Measurements from ENCODE around the gene POLR1D. TPM values are rescaled to one million over a fixed set of nuclear protein-coding genes. Genes with fewer than 3 reads are reported as not detected.

The POLR1D gene
- total and polyA plus RNA-seq, 5 donors, result 58.2 to 92.3 (median 76.0) TPM

DNA sequence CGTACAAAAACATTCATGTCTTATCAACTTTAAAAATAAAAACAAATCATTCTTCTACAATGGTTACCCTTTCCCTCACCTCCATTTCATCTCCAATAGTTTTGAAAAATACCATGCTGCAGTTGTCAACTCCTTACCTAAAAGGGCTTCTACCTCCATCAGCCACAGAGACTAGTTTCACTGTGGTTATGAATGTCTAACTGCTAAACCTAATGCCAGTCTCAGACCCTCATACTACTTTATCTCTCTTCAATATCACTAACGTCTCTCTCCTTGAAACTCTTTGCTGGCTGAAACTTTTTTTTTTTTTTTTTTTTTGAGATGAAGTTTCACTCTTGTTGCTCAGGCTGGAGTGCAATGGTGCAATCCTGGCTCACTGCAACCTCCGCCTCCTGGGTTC, 28.4 kb upstream of the POLR1D start:
- Histone ChIP-seq H3K27me3 (ENCODE audit: control insufficient read depth, insufficient read depth) (no peaks in the 10 kb centered on the region), H3K9me3 (ENCODE audit: control insufficient read depth, low read length) (no peaks in the 10 kb centered on the region), H3K4me3 (ENCODE audit: low read length) (no peak overlapping the region), H3K27ac (ENCODE audit: low read length) (no peak overlapping the region), H3K4me1 (ENCODE audit: control insufficient read depth, insufficient read depth, low read length) (peaks cover 5% of the 10 kb centered on the region)
- intact Hi-C loops (cut with DNase I), result no loop called here
- no peak for ATAC-seq
- 59% methylated on average over 3 of the region's 3 CpGs for WGBS
- DNase-seq, result no peak

DNA sequence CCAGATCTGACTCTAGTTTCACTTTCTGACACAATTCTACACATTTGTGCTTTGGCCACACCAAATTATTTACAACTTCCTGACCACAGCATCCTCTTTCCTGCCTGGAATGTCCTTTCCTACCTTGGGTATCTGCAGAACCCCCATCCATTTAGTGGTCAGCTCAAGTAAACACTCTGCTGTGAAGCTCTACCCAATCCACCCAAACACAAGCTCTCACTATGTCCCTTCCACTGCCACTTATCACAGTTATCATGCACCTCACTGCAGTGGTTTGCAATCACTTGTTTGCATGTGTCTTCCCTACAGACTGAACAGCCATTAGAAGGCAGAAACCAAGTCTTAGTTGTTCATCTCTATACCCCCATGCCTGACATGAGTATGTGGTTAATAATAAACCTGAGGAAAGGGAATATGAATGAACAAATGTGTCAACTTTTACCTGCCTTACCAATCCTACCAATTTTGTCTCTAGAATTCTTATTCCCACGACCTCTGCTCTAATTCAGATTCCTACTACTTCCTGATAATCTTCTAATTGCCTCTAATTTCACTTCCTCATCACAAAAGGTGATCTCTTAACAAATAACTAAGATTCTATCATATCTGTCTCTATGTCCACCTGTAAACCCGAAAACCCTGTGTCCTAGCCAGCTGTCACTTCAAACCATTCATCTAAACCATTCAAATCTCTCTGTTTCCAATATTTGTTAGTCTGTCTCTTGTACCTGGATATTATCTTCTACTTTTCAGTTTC, 26.5 kb upstream of the POLR1D start:
- 86% methylated on average over 2 of the region's 2 CpGs for WGBS
- Histone ChIP-seq H3K9me3 (ENCODE audit: control insufficient read depth, low read length) (no peaks in the 10 kb centered on the region), H3K27me3 (ENCODE audit: control insufficient read depth, insufficient read depth) (no peaks in the 10 kb centered on the region), H3K4me1 (ENCODE audit: control insufficient read depth, insufficient read depth, low read length) (peaks cover 5% of the 10 kb centered on the region), H3K4me3 (ENCODE audit: low read length) (no peak overlapping the region), H3K27ac (ENCODE audit: low read length) (no peak overlapping the region)
- DNase-seq (no peak), ATAC-seq (no peak)
- intact Hi-C loops (cut with DNase I), result no loop called here

GRCh38 chr13:27599096-27599495, 22.6 kb upstream of the POLR1D start:
- intact Hi-C loops (cut with DNase I), result no loop called here
- no peaks in the 10 kb centered on the region for H3K27me3 ChIP-seq (ENCODE audit: control insufficient read depth, insufficient read depth)
- no peaks in the 10 kb centered on the region for H3K9me3 ChIP-seq (ENCODE audit: control insufficient read depth, low read length)
- no peak overlapping the region for H3K27ac ChIP-seq (ENCODE audit: low read length)
- DNase-seq (no peak), ATAC-seq (no peak)
- H3K4me3 ChIP-seq (ENCODE audit: low read length), result no peak overlapping the region
- peaks cover 5% of the 10 kb centered on the region for H3K4me1 ChIP-seq (ENCODE audit: control insufficient read depth, insufficient read depth, low read length)

- H3K4me3 ChIP-seq (ENCODE audit: low read length), result no peak overlapping the region
- 69% methylated on average over 5 of the region's 5 CpGs for WGBS
- no peaks in the 10 kb centered on the region for H3K9me3 ChIP-seq (ENCODE audit: control insufficient read depth, low read length)
- DNase-seq, result no peak
- intact Hi-C loops (cut with DNase I), result no loop called here
- no peaks in the 10 kb centered on the region for H3K27me3 ChIP-seq (ENCODE audit: control insufficient read depth, insufficient read depth)
- ATAC-seq, result peak; percentile 77 to 80
- peaks cover 5% of the 10 kb centered on the region for H3K4me1 ChIP-seq (ENCODE audit: control insufficient read depth, insufficient read depth, low read length)
- no peak overlapping the region for H3K27ac ChIP-seq (ENCODE audit: low read length)
Measured at GRCh38 chr13:27599845-27600553, 21.7 kb upstream of the POLR1D start.

GRCh38 chr13:27600711-27601110, 21.0 kb upstream of the POLR1D start:
- Histone ChIP-seq H3K4me3 (ENCODE audit: low read length) (no peak overlapping the region), H3K27me3 (ENCODE audit: control insufficient read depth, insufficient read depth) (no peaks in the 10 kb centered on the region), H3K27ac (ENCODE audit: low read length) (no peak overlapping the region), H3K9me3 (ENCODE audit: control insufficient read depth, low read length) (no peaks in the 10 kb centered on the region), H3K4me1 (ENCODE audit: control insufficient read depth, insufficient read depth, low read length) (peaks cover 2% of the 10 kb centered on the region)
- no peak for DNase-seq
- WGBS, result 87% methylated on average over 1 of the region's 1 CpG
- intact Hi-C loops (cut with DNase I), result no loop called here
- ATAC-seq, result no peak

GRCh38 chr13:27601208-27601607, 20.5 kb upstream of the POLR1D start:
- Histone ChIP-seq H3K27ac (ENCODE audit: low read length) (no peak overlapping the region), H3K4me3 (ENCODE audit: low read length) (no peak overlapping the region), H3K9me3 (ENCODE audit: control insufficient read depth, low read length) (no peaks in the 10 kb centered on the region), H3K4me1 (ENCODE audit: control insufficient read depth, insufficient read depth, low read length) (peaks cover 2% of the 10 kb centered on the region), H3K27me3 (ENCODE audit: control insufficient read depth, insufficient read depth) (no peaks in the 10 kb centered on the region)
- WGBS, result 91% methylated on average over 2 of the region's 2 CpGs
- no peak for ATAC-seq
- intact Hi-C loops (cut with DNase I), result no loop called here
- no peak for DNase-seq

DNA sequence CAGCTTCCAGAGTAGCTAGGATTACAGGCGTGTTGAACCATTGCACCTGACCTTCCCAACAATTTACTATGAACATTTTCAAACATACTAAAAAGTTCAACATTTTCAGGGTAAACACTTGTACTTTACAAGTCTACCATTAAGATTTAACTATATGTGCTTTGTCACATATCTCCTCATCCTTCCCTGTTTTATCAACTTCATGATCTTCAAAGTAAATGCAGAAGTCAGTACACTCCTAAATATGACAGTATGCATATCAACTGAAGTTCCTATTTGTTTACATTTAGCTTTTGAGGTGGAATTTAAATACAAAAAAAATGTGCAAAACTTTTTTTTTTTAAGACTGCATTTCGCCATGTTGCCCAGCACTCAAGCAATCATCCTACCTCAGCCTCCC, 19.9 kb upstream of the POLR1D start:
- no peak overlapping the region for H3K27ac ChIP-seq (ENCODE audit: low read length)
- H3K4me3 ChIP-seq (ENCODE audit: low read length), result no peak overlapping the region
- H3K27me3 ChIP-seq (ENCODE audit: control insufficient read depth, insufficient read depth), result no peaks in the 10 kb centered on the region
- H3K4me1 ChIP-seq (ENCODE audit: control insufficient read depth, insufficient read depth, low read length), result peaks cover 4% of the 10 kb centered on the region
- WGBS, result 97% methylated on average over 2 of the region's 2 CpGs
- intact Hi-C loops (cut with DNase I), result no loop called here
- no peaks in the 10 kb centered on the region for H3K9me3 ChIP-seq (ENCODE audit: control insufficient read depth, low read length)
- ATAC-seq (no peak), DNase-seq (no peak)

DNA sequence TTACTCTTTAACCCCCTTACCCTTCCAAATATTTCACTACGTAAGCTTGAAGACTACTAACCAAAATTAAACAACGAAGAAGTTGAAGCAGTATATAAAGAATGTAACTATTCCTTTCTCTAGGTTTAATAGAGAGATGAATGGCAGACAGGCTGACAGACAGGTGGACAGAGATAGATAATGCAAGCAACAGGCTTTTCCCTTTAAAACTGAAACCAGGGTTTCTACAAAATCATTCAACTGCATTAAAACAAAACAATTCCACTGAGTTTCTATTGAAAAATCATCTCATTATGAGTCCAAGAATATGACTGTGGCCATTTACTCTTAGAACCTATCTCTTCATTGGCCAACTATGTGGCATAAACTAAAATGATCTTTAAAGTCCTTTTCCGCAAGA, 16.6 kb upstream of the POLR1D start:
- Histone ChIP-seq H3K4me3 (ENCODE audit: low read length) (no peak overlapping the region), H3K9me3 (ENCODE audit: control insufficient read depth, low read length) (no peaks in the 10 kb centered on the region), H3K27ac (ENCODE audit: low read length) (no peak overlapping the region), H3K4me1 (ENCODE audit: control insufficient read depth, insufficient read depth, low read length) (peaks cover 4% of the 10 kb centered on the region), H3K27me3 (ENCODE audit: control insufficient read depth, insufficient read depth) (no peaks in the 10 kb centered on the region)
- WGBS, result 62% methylated on average over 3 of the region's 3 CpGs
- intact Hi-C loops (cut with DNase I), result no loop called here
- DNase-seq (no peak), ATAC-seq (no peak)

DNA sequence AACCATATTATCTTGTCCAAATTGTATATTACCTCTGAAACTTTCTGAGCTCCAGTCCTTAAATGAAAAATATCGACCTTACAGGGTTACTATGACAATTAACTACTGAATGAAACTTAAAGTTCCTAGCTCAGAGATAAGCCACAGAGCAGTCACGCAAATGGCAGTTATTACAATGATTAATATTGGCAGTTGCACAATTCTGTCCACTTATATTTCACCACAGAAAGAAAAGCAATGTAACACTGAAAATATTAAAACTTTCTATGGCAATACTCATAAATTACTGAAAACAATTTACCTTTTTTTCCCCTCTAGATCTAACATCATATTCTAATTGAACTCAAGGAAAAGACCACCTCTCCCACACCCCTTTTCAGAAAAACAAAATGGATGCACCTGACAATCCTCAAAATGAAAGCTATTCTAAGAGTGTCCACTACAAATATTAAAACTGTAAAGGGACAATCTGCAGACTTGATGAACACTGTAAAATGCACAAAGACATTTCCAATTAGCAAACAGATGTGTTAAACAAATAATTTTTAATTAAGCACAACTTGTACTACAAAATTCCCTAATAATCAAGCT, 16.0 kb upstream of the POLR1D start:
- no peak for ATAC-seq
- no peak overlapping the region for H3K27ac ChIP-seq (ENCODE audit: low read length)
- H3K4me3 ChIP-seq (ENCODE audit: low read length), result no peak overlapping the region
- H3K9me3 ChIP-seq (ENCODE audit: control insufficient read depth, low read length), result no peaks in the 10 kb centered on the region
- no peak for DNase-seq
- intact Hi-C loops (cut with DNase I), result no loop called here
- H3K4me1 ChIP-seq (ENCODE audit: control insufficient read depth, insufficient read depth, low read length), result peaks cover 1% of the 10 kb centered on the region
- no peaks in the 10 kb centered on the region for H3K27me3 ChIP-seq (ENCODE audit: control insufficient read depth, insufficient read depth)
- 44% methylated on average over 2 of the region's 2 CpGs for WGBS

DNA sequence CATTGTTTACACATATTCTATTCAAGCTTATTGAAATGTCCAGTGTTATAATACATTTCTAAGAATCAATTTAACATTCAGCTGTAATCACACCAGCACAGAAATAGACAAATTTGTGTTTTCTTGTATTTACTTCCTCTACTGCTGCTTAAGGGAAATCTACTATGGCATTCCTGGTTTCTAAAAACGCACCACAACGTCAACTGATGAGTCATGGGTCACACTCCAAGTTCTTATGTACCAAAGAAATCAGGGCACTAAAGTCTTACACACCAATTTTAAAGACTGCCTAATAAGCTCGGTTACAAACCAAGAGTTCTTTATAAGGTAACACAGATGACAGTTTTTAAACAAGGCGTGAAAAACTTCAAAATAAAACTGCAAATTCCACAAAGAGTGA, 14.6 kb upstream of the POLR1D start:
- intact Hi-C loops (cut with DNase I), result no loop called here
- Histone ChIP-seq H3K27ac (ENCODE audit: low read length) (no peak overlapping the region), H3K4me1 (ENCODE audit: control insufficient read depth, insufficient read depth, low read length) (peaks cover 1% of the 10 kb centered on the region), H3K4me3 (ENCODE audit: low read length) (no peak overlapping the region), H3K9me3 (ENCODE audit: control insufficient read depth, low read length) (no peaks in the 10 kb centered on the region), H3K27me3 (ENCODE audit: control insufficient read depth, insufficient read depth) (no peaks in the 10 kb centered on the region)
- ATAC-seq, result peak; percentile 46 to 57
- WGBS, result 44% methylated on average over 4 of the region's 4 CpGs
- no peak for DNase-seq

GRCh38 chr13:27613628-27614027, 8.1 kb upstream of the POLR1D start:
- ATAC-seq, result no peak
- Histone ChIP-seq H3K9me3 (ENCODE audit: control insufficient read depth, low read length) (no peaks in the 10 kb centered on the region), H3K27me3 (ENCODE audit: control insufficient read depth, insufficient read depth) (no peaks in the 10 kb centered on the region), H3K27ac (ENCODE audit: low read length) (no peak overlapping the region), H3K4me1 (ENCODE audit: control insufficient read depth, insufficient read depth, low read length) (peaks cover 3% of the 10 kb centered on the region), H3K4me3 (ENCODE audit: low read length) (no peak overlapping the region)
- no peak for DNase-seq
- 96% methylated on average over 7 of the region's 7 CpGs for WGBS
- intact Hi-C loops (cut with DNase I), result no loop called here
